Gastrocnemius medialis (tissue), 4 donors: ENCODE measurements around the gene VEGFC. TPM values are rescaled to one million over a fixed set of nuclear protein-coding genes. Genes with fewer than 3 reads are reported as not detected.

Source experiments
- ATAC-seq, 2 donors: fragments of 150-250 bp; one replicate each; pipeline ENCODE4 v1.9.1; 2016
- DNase-seq, 2 donors: peaks; one replicate each; pipeline ENCODE4 v3.0.0-alpha.2; 2019
- H3K27ac ChIP-seq, 4 donors: fragments of 200-600 bp; sonication (generic); 1 replicate in 1 of 4; 2 replicates in 3 of 4; pipeline ENCODE4 v1.5.1; 2016 to 2018; ENCODE audit warnings: mild to moderate bottlenecking in 2 of 4, moderate library complexity in 1 of 4
- H3K27me3 ChIP-seq, 3 donors: fragments of 200-600 bp; sonication (generic) in 2 of 3; 1 replicate in 1 of 3; 2 replicates in 2 of 3; pipeline versions ENCODE4 v1.5.1 to v1.6.0; 2016 to 2019; ENCODE audit warnings: mild to moderate bottlenecking in 1 of 3, moderate library complexity in 1 of 3
- H3K36me3 ChIP-seq, 2 donors: fragments of 200-600 bp; sonication (generic) in 1 of 2; one replicate each; pipeline ENCODE4 v1.5.1; 2017 to 2018
- H3K4me1 ChIP-seq, 2 donors: fragments of 200-600 bp; sonication (generic) in 1 of 2; one replicate each; pipeline ENCODE4 v1.5.1; 2016 to 2017; ENCODE audit warnings: mild to moderate bottlenecking in 2 of 2
- H3K4me3 ChIP-seq, 4 donors: fragments of 200-600 bp; sonication (generic) in 3 of 4; 1 replicate in 1 of 4; 2 replicates in 3 of 4; pipeline ENCODE4 v1.5.1; 2016 to 2019; ENCODE audit warnings: mild to moderate bottlenecking in 2 of 4
- H3K9me3 ChIP-seq, 3 donors: fragments of 200-600 bp; sonication (generic) in 2 of 3; 1 replicate in 1 of 3; 2 replicates in 2 of 3; pipeline ENCODE4 v1.5.1; 2016 to 2019
- CTCF ChIP-seq, 5 experiments: fragments of 450-650 bp in 3 of 5; fragments of 200-600 bp in 2 of 5; sonication (generic) in 2 of 5; IDR thresholded peaks in 4 of 5; conservative IDR thresholded peaks in 1 of 5; 1 replicate in 4 of 5; 2 replicates in 1 of 5; pipeline ENCODE4 v1.5.1; 2016 to 2019; ENCODE audit warnings: antibody characterized with exemption in 5 of 5, mild to moderate bottlenecking in 3 of 5, moderate library complexity in 3 of 5
- POLR2A ChIP-seq, 2 donors: fragments of 450-650 bp; IDR thresholded peaks; one replicate each; pipeline ENCODE4 v1.6.1; 2017; ENCODE audit warnings: antibody characterized with exemption in 2 of 2, mild to moderate bottlenecking in 2 of 2, moderate library complexity in 2 of 2
- in situ Hi-C, 4 donors: fragments of 200-750 bp; cut with MboI; loops; one replicate each; pipeline versions ENCODE4 v1.15.0 to v1.8.0; 2017; ENCODE audit warnings: low sequenced_read_pairs in 4 of 4
- intact Hi-C: fragments of 100-400 bp; cut with DNase I; formaldehyde crosslinking; loops from one replicate; pipeline ENCODE4 v1.15.1; 2023; ENCODE audit warnings: low total_unique reads
- total RNA-seq, 4 donors: library from RNA; depleted of rRNA; stranded (reverse); fragments of >200 nt; gene quantifications; one replicate each; pipeline versions ENCODE4 v1.1.0 to v1.2.3, GENCODE V29; 2016

VEGFC gene
- total RNA-seq, 4 donors from 2014 or later = 1.1 to 2.9 (median 2.3) TPM

GRCh38 chr4:176790398-176790797, 2.3 kb downstream of the VEGFC start:
- DNase-seq = no peak
- peak overlapping the region in 1 of 4 donors; percentile 2 for H3K27ac ChIP-seq
- in situ Hi-C loops = no loop called here
- intact Hi-C loops = loop anchor here (10.0 kb wide), 2 partner anchors 216 to 416 kb away; no protein-coding TSS in a partner anchor
- TF ChIP-seq CTCF (IDR thresholded peaks at IDR 0.05 in 4 of 5, conservative IDR thresholded peaks at IDR 0.05 in 1 of 5) (no peak), POLR2A (IDR thresholded peaks at IDR 0.05) (no peak)
- no peaks in the 10 kb centered on the region for H3K27me3 ChIP-seq
- ATAC-seq = no peak
- H3K4me3 ChIP-seq = no peak overlapping the region
- H3K9me3 ChIP-seq = no peaks in the 10 kb centered on the region
- no peaks in the 10 kb centered on the region for H3K36me3 ChIP-seq
- H3K4me1 ChIP-seq = peaks cover 5 to 7% of the 10 kb centered on the region in 2 donors

GRCh38 chr4:176789955-176790354, 2.8 kb downstream of the VEGFC start:
- no peak overlapping the region for H3K4me3 ChIP-seq
- intact Hi-C loops (loop anchor here (10.0 kb wide), 2 partner anchors 215 to 415 kb away; no protein-coding TSS in a partner anchor), in situ Hi-C loops (no loop called here)
- H3K27ac ChIP-seq = peak overlapping the region in 1 of 4 donors; percentile 2
- no peaks in the 10 kb centered on the region for H3K9me3 ChIP-seq
- TF ChIP-seq POLR2A (IDR thresholded peaks at IDR 0.05) (no peak), CTCF (IDR thresholded peaks at IDR 0.05 in 4 of 5, conservative IDR thresholded peaks at IDR 0.05 in 1 of 5) (peak in 4 of 5 experiments; percentile 39 to 53 (median 51))
- peaks cover 5 to 7% of the 10 kb centered on the region in 2 donors for H3K4me1 ChIP-seq
- no peaks in the 10 kb centered on the region for H3K36me3 ChIP-seq
- no peaks in the 10 kb centered on the region for H3K27me3 ChIP-seq
- ATAC-seq (peak; percentile 21 to 62), DNase-seq (no peak)

- in situ Hi-C loops = no loop called here
- no peak for ATAC-seq
- H3K27me3 ChIP-seq = no peaks in the 10 kb centered on the region
- DNase-seq = no peak
- H3K27ac ChIP-seq = peak overlapping the region in 2 of 4 donors; percentile 51 to 60
- intact Hi-C loops = no loop called here
- H3K9me3 ChIP-seq = no peaks in the 10 kb centered on the region
- H3K4me3 ChIP-seq = peak overlapping the region in 1 of 4 donors; percentile 18
- TF ChIP-seq CTCF (IDR thresholded peaks at IDR 0.05 in 4 of 5, conservative IDR thresholded peaks at IDR 0.05 in 1 of 5) (no peak), POLR2A (IDR thresholded peaks at IDR 0.05) (no peak)
- peaks cover 5 to 7% of the 10 kb centered on the region in 2 donors for H3K4me1 ChIP-seq
- no peaks in the 10 kb centered on the region for H3K36me3 ChIP-seq
These were observed 3.8 kb downstream of the VEGFC start for GRCh38 chr4:176788971-176789370.

GRCh38 chr4:176788248-176788647, 4.5 kb downstream of the VEGFC start:
- no peaks in the 10 kb centered on the region for H3K9me3 ChIP-seq
- no peaks in the 10 kb centered on the region for H3K27me3 ChIP-seq
- DNase-seq = no peak
- in situ Hi-C loops = no loop called here
- no peak for ATAC-seq
- no peak for TF ChIP-seq CTCF (IDR thresholded peaks at IDR 0.05 in 4 of 5, conservative IDR thresholded peaks at IDR 0.05 in 1 of 5)
- H3K36me3 ChIP-seq = no peaks in the 10 kb centered on the region
- intact Hi-C loops = no loop called here
- H3K4me1 ChIP-seq = peaks cover 5 to 7% of the 10 kb centered on the region in 2 donors
- H3K4me3 ChIP-seq = peak overlapping the region in 1 of 4 donors; percentile 18
- H3K27ac ChIP-seq = peak overlapping the region in 3 of 4 donors; percentile 23 to 60 (median 51)

- no peak for TF ChIP-seq POLR2A (IDR thresholded peaks at IDR 0.05)
- TF ChIP-seq CTCF (IDR thresholded peaks at IDR 0.05 in 4 of 5, conservative IDR thresholded peaks at IDR 0.05 in 1 of 5) = no peak
- H3K9me3 ChIP-seq = no peaks in the 10 kb centered on the region
- no peak overlapping the region for H3K4me3 ChIP-seq
- no peak for DNase-seq
- in situ Hi-C loops (no loop called here), intact Hi-C loops (no loop called here)
- H3K27ac ChIP-seq = no peak overlapping the region
- no peak for ATAC-seq
- H3K4me1 ChIP-seq = peaks cover 0 to 7% of the 10 kb centered on the region in 2 donors
- no peaks in the 10 kb centered on the region for H3K27me3 ChIP-seq
- no peaks in the 10 kb centered on the region for H3K36me3 ChIP-seq
These were observed 7.9 kb downstream of the VEGFC start for GRCh38 chr4:176784816-176785215.
